GM13976 (cell line): ENCODE data around the gene SOX2.

ENCODE experiments used
- DNase-seq: peaks from one replicate; pipeline ENCODE4 v3.0.0; 2012; ENCODE audit warnings: low spot score
- CTCF ChIP-seq: IDR thresholded peaks from 2 replicates; pipeline ENCODE4 v1.5.1; 2012; ENCODE audit warnings: borderline replicate concordance, mild to moderate bottlenecking; ENCODE audit not compliant: insufficient read depth; ENCODE audit errors: extremely low read depth, missing control alignments, control extremely low read depth
- in situ Hi-C: fragments of 300-500 bp; cut with MboI; formaldehyde crosslinking; loops from one replicate; pipeline ENCODE4 v1.12.0; 2022; ENCODE audit warnings: low sequenced_read_pairs, mixed read lengths, inconsistent platforms; ENCODE audit not compliant: unreplicated experiment

The SOX2 gene

GRCh38 chr3:181719991-181720680 is 8.4 kb downstream of the SOX2 start:
- TF ChIP-seq CTCF, result no peak
- in situ Hi-C loops, result loop anchor here (25.0 kb wide), 1 partner anchor 542 kb away; no protein-coding TSS in a partner anchor
- no peak for DNase-seq

DNA sequence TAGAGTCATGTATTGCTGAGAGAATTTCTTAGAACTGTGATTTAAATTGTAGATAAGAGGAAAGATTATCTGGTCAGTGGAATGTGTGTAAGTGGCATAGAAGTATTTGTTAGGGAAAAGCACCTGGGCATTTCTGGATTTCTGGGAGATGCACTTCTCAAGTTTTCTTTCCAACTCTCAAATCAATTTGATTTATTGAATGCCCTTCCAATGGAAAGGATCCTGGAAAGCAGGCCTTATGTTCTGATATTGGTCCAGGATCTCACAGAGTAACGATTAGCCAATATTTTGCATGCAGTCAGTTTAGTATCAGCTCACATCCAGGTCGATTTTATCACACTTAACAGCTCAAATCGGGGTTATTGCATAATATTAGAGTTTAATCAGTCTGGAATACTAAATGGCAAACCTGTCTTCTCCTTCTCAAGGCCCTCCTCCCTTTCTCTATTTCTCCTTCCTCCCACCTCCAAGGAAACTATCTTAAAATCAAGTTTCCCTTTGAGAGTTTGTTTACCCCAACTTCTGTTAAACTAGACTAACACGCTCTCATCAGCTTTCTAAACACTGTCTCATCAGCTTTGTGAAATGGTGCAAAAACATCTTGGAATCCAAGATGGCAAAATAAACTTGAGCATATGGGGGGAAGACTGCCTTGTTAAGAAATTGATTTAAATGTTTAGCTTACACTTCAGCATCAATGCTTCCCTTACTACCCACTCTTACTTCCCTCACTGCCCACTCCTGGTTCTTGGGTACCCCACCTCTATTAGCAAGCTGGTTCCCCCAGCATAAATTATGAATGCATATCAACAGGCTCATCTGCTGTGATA is 9.5 kb downstream of the SOX2 start:
- DNase-seq, result no peak
- no peak for TF ChIP-seq CTCF
- in situ Hi-C loops, result loop anchor here (25.0 kb wide), 1 partner anchor 541 kb away; no protein-coding TSS in a partner anchor

DNA sequence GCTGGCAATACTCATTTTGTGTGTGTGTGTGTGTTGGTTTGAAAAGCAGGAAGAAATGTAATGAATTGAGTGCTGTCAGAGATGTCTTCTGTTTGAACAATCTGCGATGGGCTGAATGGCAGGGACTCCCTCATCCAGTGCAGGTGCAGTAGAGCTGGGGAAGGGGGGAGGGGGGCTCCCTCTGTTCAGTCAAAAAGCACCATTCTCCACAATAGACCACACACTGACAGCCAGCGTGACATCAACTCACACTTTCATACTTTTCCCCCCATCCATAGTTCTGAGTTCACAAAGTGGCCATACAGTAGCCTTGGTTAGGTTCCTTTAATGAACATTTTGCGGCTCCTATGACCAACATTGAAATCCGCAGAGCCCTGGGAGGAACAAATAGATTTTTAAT is 10.4 kb downstream of the SOX2 start:
- in situ Hi-C loops, result loop anchor here (25.0 kb wide), 1 partner anchor 540 kb away; no protein-coding TSS in a partner anchor
- DNase-seq, result no peak

DNA sequence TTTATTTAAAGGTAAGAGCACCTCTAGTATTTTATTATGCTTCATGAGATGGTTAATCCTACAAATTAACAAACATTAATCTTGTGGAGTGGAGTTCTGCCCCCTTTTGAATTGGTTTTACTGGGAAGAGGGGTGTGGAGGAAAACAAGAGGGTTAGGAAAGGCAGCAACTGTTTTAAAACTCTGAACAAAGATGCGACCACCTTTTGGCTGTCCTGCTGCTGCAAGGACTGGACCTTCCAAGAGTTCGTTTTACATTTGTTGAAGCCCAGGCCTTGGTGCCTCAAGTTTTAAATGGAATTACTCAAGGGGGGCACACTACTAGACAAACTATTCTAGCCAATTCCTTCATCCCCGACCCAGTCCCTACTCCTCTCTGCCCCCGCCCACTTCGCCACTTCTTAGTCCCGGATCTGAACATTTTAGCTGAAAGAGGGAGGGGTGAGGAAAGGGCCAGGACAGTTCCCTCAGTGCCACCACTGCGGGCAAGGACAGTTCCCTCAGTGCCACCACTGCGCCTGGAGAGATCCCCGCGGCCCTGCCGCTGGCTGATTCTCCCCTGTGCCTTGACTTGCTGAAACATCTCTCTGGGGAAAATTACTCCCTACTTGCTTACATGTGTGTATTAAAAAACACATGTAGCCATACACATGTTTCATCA is 11.2 kb downstream of the SOX2 start:
- no peak for TF ChIP-seq CTCF
- no peak for DNase-seq
- in situ Hi-C loops, result loop anchor here (25.0 kb wide), 1 partner anchor 539 kb away; no protein-coding TSS in a partner anchor

More for the DNA sequence above, 10.4 kb downstream of the SOX2 start:
- no peak for TF ChIP-seq CTCF

DNA sequence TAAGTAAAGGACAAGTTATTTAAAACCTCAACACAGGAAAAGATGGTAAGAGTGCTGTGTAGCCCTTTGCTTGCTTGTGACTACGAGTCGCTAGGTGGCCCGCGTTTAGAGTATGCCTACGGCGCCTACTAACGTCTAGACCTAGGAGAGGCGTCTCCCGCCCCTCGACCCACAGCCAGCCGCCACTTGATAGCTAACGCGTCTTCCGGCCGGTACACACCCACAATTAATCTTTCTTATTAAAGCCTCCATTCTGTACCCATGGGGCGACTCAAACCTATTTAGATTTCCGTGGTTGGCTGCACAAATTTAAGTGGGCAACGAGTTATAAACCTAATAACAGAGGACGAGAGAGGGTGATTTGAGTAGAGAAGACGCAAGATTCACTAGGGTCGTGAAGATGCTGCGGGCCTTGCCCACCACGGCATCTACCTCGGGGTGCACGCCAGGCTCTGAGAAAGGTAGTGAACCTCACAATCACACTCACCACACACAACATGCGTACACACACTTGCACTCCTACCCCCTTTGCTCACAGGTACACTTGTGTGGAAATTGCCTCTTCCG is 12.0 kb downstream of the SOX2 start:
- DNase-seq, result no peak
- no peak for TF ChIP-seq CTCF
- in situ Hi-C loops, result loop anchor here (25.0 kb wide), 1 partner anchor 539 kb away; no protein-coding TSS in a partner anchor
